K562 (cell line): ENCODE results near the gene SYNE2. TPM values are rescaled to one million over a fixed set of nuclear protein-coding genes. Genes with fewer than 3 reads are reported as not detected.

Experiments used
- ATAC-seq: fragments of 200-7000 bp; cut with Tn5 transposase; 3 replicates; pipeline ENCODE4 v1.9.1; 2020; ENCODE audit warnings: moderate library complexity
- BruUV-seq: library from RNA; stranded (reverse); fragments of 400-500 nt; replicated peaks from 2 replicates; lab custom pipeline; 2021; lab: Mats Ljungman, UMichigan
- CTCF ChIA-PET: fragments of 300-600 bp; formaldehyde crosslinking; extraction: SDS; loops from one replicate; lab custom pipeline; 2021; ENCODE audit warnings: low intra/inter-chr PET ratio; lab: Yijun Ruan, JAX
- POLR2A ChIA-PET: fragments of 300-600, 350-650 bp; sonication (Branson Sonifier 250); formaldehyde crosslinking; extraction: SDS; loops from one replicate; lab custom pipeline; 2021; ENCODE audit warnings: antibody characterized with exemption, inconsistent platforms; lab: Yijun Ruan, JAX
- DNase-seq, 4 experiments: peaks; one replicate each; pipeline versions ENCODE4 v3.0.0 to v3.0.0-alpha.2; 2011 to 2018; ENCODE audit warnings: low spot score in 3 of 4, mixed read lengths in 3 of 4; ENCODE audit errors: extremely low read depth in 1 of 4
- FAIRE-seq: peaks from 2 replicates; lab custom pipeline; 2011; peaks lifted over from hg19 to GRCh38; lab: Jason Lieb, UNC
- H2AFZ ChIP-seq: 2 replicates; pipeline ENCODE4 v1.6.0; 2011; ENCODE audit warnings: low read depth, low read length, control low read depth, inconsistent platforms
- H3K27ac ChIP-seq: fragments of 200-600 bp; 3 replicates; pipeline ENCODE4 v1.8.0; 2011; ENCODE audit warnings: low read depth, mild to moderate bottlenecking, control low read depth, inconsistent platforms, low read length, moderate library complexity, mixed read lengths; ENCODE audit errors: extremely low read depth
- H3K27me3 ChIP-seq, 2 experiments: fragments of 300-600 bp in 1 of 2; 2 replicates in 1 of 2; 3 replicates in 1 of 2; pipeline versions ENCODE4 v1.6.0 to v1.8.0; 2011; ENCODE audit warnings: inconsistent platforms in 2 of 2, low read length in 2 of 2, mild to moderate bottlenecking in 1 of 2, mixed read lengths in 1 of 2, moderate library complexity in 1 of 2; ENCODE audit not compliant: control insufficient read depth in 2 of 2, insufficient read depth in 2 of 2
- H3K36me3 ChIP-seq: fragments of 300-600 bp; 3 replicates; pipeline ENCODE4 v1.8.0; 2011; ENCODE audit warnings: mild to moderate bottlenecking, low read length, inconsistent platforms; ENCODE audit not compliant: control insufficient read depth, insufficient read depth
- H3K4me1 ChIP-seq, 2 experiments: fragments of 200-600 bp in 1 of 2; replicated peaks in 1 of 2; 2 replicates in 1 of 2; 3 replicates in 1 of 2; pipeline versions ENCODE4 v1.5.1 to v1.8.0; 2011; ENCODE audit warnings: inconsistent platforms in 2 of 2, low read length in 2 of 2, mild to moderate bottlenecking in 1 of 2, mixed read lengths in 1 of 2, moderate library complexity in 1 of 2; ENCODE audit not compliant: control insufficient read depth in 2 of 2, insufficient read depth in 2 of 2
- H3K4me2 ChIP-seq: 2 replicates; pipeline ENCODE4 v1.6.1; 2011; ENCODE audit warnings: low read length, control low read depth, inconsistent platforms, mixed read lengths; ENCODE audit not compliant: insufficient read depth
- H3K4me3 ChIP-seq: fragments of 200-600 bp; sonication (generic), shearing (Covaris generic); 2 replicates; pipeline ENCODE4 v1.5.1; 2016; ENCODE audit warnings: control low read depth, inconsistent platforms
- H3K79me2 ChIP-seq: fragments of 200-600 bp; 3 replicates; pipeline ENCODE4 v1.8.0; 2011; ENCODE audit warnings: low read length, inconsistent platforms; ENCODE audit not compliant: control insufficient read depth, insufficient read depth
- H3K9ac ChIP-seq, 2 experiments: 2 replicates each; pipeline versions ENCODE4 v1.6.0 to v1.6.1; 2011; ENCODE audit warnings: low read depth in 2 of 2, low read length in 2 of 2, control low read depth in 1 of 2, inconsistent platforms in 1 of 2, mild to moderate bottlenecking in 1 of 2, mixed read lengths in 1 of 2; ENCODE audit not compliant: insufficient read depth in 1 of 2
- H3K9me1 ChIP-seq: one replicate; pipeline ENCODE4 v1.6.0; 2011; ENCODE audit warnings: inconsistent platforms, mild to moderate bottlenecking, low read length, moderate library complexity; ENCODE audit not compliant: control insufficient read depth, insufficient read depth
- H3K9me3 ChIP-seq: replicated peaks from 2 replicates; pipeline ENCODE4 v1.5.1; 2011; ENCODE audit warnings: low read depth, low read length, inconsistent platforms; ENCODE audit not compliant: control insufficient read depth, insufficient read depth
- H4K20me1 ChIP-seq: replicated peaks from 2 replicates; pipeline ENCODE4 v1.6.1; 2011; ENCODE audit warnings: low read length, inconsistent platforms, mixed read lengths; ENCODE audit not compliant: control insufficient read depth, insufficient read depth
- CTCF ChIP-seq, 3 experiments: IDR thresholded peaks in 2 of 3; conservative IDR thresholded peaks in 1 of 3; 2 replicates each; pipeline ENCODE4 v1.5.1; 2011 to 2012; ENCODE audit warnings: low read length in 3 of 3, mild to moderate bottlenecking in 3 of 3, control low read depth in 2 of 3, improper control_type of control experiment in 1 of 3, inconsistent platforms in 1 of 3, low read depth in 1 of 3, mixed read lengths in 1 of 3, moderate library complexity in 1 of 3; ENCODE audit not compliant: insufficient read depth in 2 of 3
- HCFC1 ChIP-seq: IDR thresholded peaks from 2 replicates; pipeline ENCODE4 v1.6.1; 2012; ENCODE audit warnings: low read depth, low read length, improper control_type of control experiment
- HLTF ChIP-seq: fragments of 450-650 bp; IDR thresholded peaks from 2 replicates; pipeline ENCODE4 v1.6.1; 2016
- KDM1A ChIP-seq, 2 experiments: fragments of 450-650 bp; IDR thresholded peaks; 2 replicates each; pipeline ENCODE4 v1.6.1; 2016; ENCODE audit warnings: mild to moderate bottlenecking in 2 of 2
- MED1 ChIP-seq: sonication (generic); formaldehyde crosslinking; IDR thresholded peaks from 2 replicates; pipeline ENCODE4 v1.8.1; 2023; ENCODE audit warnings: missing genetic modification reagents, borderline replicate concordance
- PPARD ChIP-seq: fragments of 250-450 bp; sonication (Bioruptor Pico); IDR thresholded peaks from 2 replicates; pipeline ENCODE4 v1.8.0; 2022; ENCODE audit warnings: inconsistent platforms, mild to moderate bottlenecking, moderate library complexity
- RAD21 ChIP-seq, 2 experiments: fragments of 250-450 bp in 1 of 2; fragments of 450-650 bp in 1 of 2; sonication (Bioruptor Pico) in 1 of 2; formaldehyde crosslinking in 1 of 2; IDR thresholded peaks in 1 of 2; conservative IDR thresholded peaks in 1 of 2; 2 replicates each; pipeline versions ENCODE4 v1.4.0 to v1.8.0; 2020 to 2022; ENCODE audit warnings: mild to moderate bottlenecking in 2 of 2, moderate library complexity in 1 of 2
- RNF2 ChIP-seq: sonication (generic); IDR thresholded peaks from 2 replicates; pipeline ENCODE4 v1.6.1; 2016
- SMARCA4 ChIP-seq: fragments of 450-650 bp; IDR thresholded peaks from 2 replicates; pipeline ENCODE4 v1.6.1; 2016
- SMC3 ChIP-seq: conservative IDR thresholded peaks from 2 replicates; pipeline ENCODE4 v1.6.1; 2011; ENCODE audit warnings: low read depth, low read length, improper control_type of control experiment; ENCODE audit not compliant: insufficient read depth
- TBL1XR1 ChIP-seq, 2 experiments: IDR thresholded peaks; 2 replicates each; pipeline ENCODE4 v1.6.1; 2012; ENCODE audit warnings: improper control_type of control experiment in 2 of 2, low read length in 2 of 2, mild to moderate bottlenecking in 1 of 2
- YY1 ChIP-seq, 3 experiments: IDR thresholded peaks; 2 replicates each; pipeline ENCODE4 v1.6.1; 2011; ENCODE audit warnings: low read length in 2 of 3, mild to moderate bottlenecking in 2 of 3, moderate library complexity in 2 of 3, borderline replicate concordance in 1 of 3, control low read depth in 1 of 3, low read depth in 1 of 3; ENCODE audit not compliant: insufficient read depth in 3 of 3, insufficient replicate concordance in 2 of 3, control insufficient read depth in 1 of 3, insufficient read length in 1 of 3; ENCODE audit errors: extremely low read depth in 1 of 3
- WGBS: fragments of 100-300 bp; shearing (Covaris generic); methylation state at CpG from one replicate; pipeline ENCODE4 v1.1.6; 2016; ENCODE audit warnings: low coverage, mixed read lengths; ENCODE audit not compliant: insufficient coverage; ENCODE audit errors: missing lambda C conversion rate; 5-methylcytosine and 5-hydroxymethylcytosine counted together
- in situ Hi-C: fragments of 300-500 bp; cut with MboI; formaldehyde crosslinking; loops from 4 replicates; pipeline ENCODE4 v1.15.0; 2018; ENCODE audit warnings: inconsistent platforms, mixed read lengths
- intact Hi-C: fragments of 100-400 bp; cut with micrococcal nuclease; formaldehyde crosslinking; loops from 2 replicates; pipeline ENCODE4 v1.14.2; 2022
- polyA plus RNA-seq, 8 experiments: library from polyadenylated mRNA; depleted of rRNA in 4 of 8; stranded (reverse) in 5 of 8; unstranded in 3 of 8; fragments of >200 nt; fragmentation: Nextera tagmentation in 2 of 8; fragmentation: Illumina TruSeq in 1 of 8; extraction: Ambion mirVana in 2 of 8; extraction: Trizol in 1 of 8; gene quantifications; 2 replicates each; pipeline versions ENCODE4 v1.2.1 to v1.2.3, GENCODE V29; 2011 to 2014; ENCODE audit warnings: inconsistent platforms in 1 of 8, missing spikeins in 1 of 8
- total RNA-seq, 7 experiments: library from RNA; depleted of rRNA in 6 of 7; stranded (reverse); fragments of >200 nt in 6 of 7; fragmentation: Illumina TruSeq in 2 of 7; extraction: Trizol in 2 of 7; gene quantifications; 2 replicates each; pipeline versions ENCODE4 v1.2.1 to v1.2.3, GENCODE V29; 2011 to 2021; ENCODE audit warnings: low replicate concordance in 1 of 7
- TF ChIP-seq, protein P1 (sequence below): fragments of 450-650 bp; formaldehyde crosslinking; IDR thresholded peaks from 2 replicates; pipeline ENCODE4 v1.4.0; 2020; ENCODE audit warnings: mild to moderate bottlenecking, moderate library complexity
- TF ChIP-seq, protein P2 (sequence below): fragments of 450-650 bp; formaldehyde crosslinking; IDR thresholded peaks from 2 replicates; pipeline ENCODE4 v1.4.0; 2022; ENCODE audit warnings: missing genetic modification characterization
- TF ChIP-seq, protein P3 (sequence below): fragments of 250-450 bp; sonication (Bioruptor Pico); IDR thresholded peaks from 2 replicates; pipeline ENCODE4 v1.4.0; 2020

The SYNE2 gene
- total and polyA plus RNA-seq, 9 of the 15 experiments (the other 6 are each of a cell fraction or from before 2014, with no cell fraction given), result 0.06 to 0.53 (median 0.11) TPM

GRCh38 chr14:64060648-64061096 is 207.9 kb downstream of the SYNE2 start:
- intact Hi-C loops (loop anchor here (5.0 kb wide), 1 partner anchor 242 kb away; no protein-coding TSS in a partner anchor), in situ Hi-C loops (no loop called here)
- Histone ChIP-seq H4K20me1 (no peaks in the 10 kb centered on the region), H3K36me3 (no peaks in the 10 kb centered on the region), H2AFZ (no peak overlapping the region), H3K4me3 (no peak overlapping the region), H3K4me1 (no peaks in the 10 kb centered on the region), H3K9ac (no peak overlapping the region), H3K9me1 (no peaks in the 10 kb centered on the region), H3K4me2 (no peak overlapping the region), H3K27ac (no peak overlapping the region), H3K9me3 (no peaks in the 10 kb centered on the region), H3K27me3 (no peaks in the 10 kb centered on the region), H3K79me2 (no peaks in the 10 kb centered on the region)
- FAIRE-seq (peak; percentile 60), DNase-seq (peak; percentile 5 to 12 (median 6)), ATAC-seq (peak; percentile 76)
- ChIA-PET CTCF (no interaction called here), POLR2A (interaction anchor here (0.6 kb wide), 1 partner anchor 182 kb away, joined by 3 read pairs; no protein-coding TSS in a partner anchor)
- WGBS, result 0% methylated on average over 2 of the region's 5 CpGs
- BruUV-seq, result no TSS peak
- TF ChIP-seq YY1 (IDR thresholded peaks at IDR 0.05; ENCODE audit: borderline replicate concordance in 1 of 3, control insufficient read depth in 1 of 3, extremely low read depth in 1 of 3, insufficient read depth in 3 of 3, insufficient read length in 1 of 3, insufficient replicate concordance in 2 of 3, low read depth in 1 of 3, low read length in 2 of 3) (no peak), MED1 (CRISPR knock-in tag) (no peak), HLTF (no peak), KDM1A (IDR thresholded peaks at IDR 0.05) (no peak), SMC3 (0 out of 2 replicates have a peak, but pooled peaks have one; percentile 17), RAD21 (CRISPR knock-in tag; conservative IDR thresholded peaks at IDR 0.05 in 1 of 2, IDR thresholded peaks at IDR 0.05 in 1 of 2) (peak in 1 of 2 experiments; percentile 46; a peak in 2 of 4 replicates), RNF2 (no peak), SMARCA4 (no peak), HCFC1 (no peak), TBL1XR1 (IDR thresholded peaks at IDR 0.05; ENCODE audit: low read length in 2 of 2) (no peak), CTCF (IDR thresholded peaks at IDR 0.05 in 2 of 3, conservative IDR thresholded peaks at IDR 0.05 in 1 of 3; ENCODE audit: insufficient read depth in 2 of 3, low read depth in 1 of 3, low read length in 3 of 3) (peak; percentile 35 to 46 (median 42); a peak in 5 of 6 replicates), PPARD (no peak)
- TF ChIP-seq, protein P1, sequence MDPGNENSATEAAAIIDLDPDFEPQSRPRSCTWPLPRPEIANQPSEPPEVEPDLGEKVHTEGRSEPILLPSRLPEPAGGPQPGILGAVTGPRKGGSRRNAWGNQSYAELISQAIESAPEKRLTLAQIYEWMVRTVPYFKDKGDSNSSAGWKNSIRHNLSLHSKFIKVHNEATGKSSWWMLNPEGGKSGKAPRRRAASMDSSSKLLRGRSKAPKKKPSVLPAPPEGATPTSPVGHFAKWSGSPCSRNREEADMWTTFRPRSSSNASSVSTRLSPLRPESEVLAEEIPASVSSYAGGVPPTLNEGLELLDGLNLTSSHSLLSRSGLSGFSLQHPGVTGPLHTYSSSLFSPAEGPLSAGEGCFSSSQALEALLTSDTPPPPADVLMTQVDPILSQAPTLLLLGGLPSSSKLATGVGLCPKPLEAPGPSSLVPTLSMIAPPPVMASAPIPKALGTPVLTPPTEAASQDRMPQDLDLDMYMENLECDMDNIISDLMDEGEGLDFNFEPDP (CRISPR knock-in tag), result no peak
- TF ChIP-seq, protein P2, sequence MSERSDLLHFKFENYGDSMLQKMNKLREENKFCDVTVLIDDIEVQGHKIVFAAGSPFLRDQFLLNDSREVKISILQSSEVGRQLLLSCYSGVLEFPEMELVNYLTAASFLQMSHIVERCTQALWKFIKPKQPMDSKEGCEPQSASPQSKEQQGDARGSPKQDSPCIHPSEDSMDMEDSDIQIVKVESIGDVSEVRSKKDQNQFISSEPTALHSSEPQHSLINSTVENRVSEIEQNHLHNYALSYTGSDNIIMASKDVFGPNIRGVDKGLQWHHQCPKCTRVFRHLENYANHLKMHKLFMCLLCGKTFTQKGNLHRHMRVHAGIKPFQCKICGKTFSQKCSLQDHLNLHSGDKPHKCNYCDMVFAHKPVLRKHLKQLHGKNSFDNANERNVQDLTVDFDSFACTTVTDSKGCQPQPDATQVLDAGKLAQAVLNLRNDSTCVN (CRISPR knock-in tag), result no peak
- TF ChIP-seq, protein P3, sequence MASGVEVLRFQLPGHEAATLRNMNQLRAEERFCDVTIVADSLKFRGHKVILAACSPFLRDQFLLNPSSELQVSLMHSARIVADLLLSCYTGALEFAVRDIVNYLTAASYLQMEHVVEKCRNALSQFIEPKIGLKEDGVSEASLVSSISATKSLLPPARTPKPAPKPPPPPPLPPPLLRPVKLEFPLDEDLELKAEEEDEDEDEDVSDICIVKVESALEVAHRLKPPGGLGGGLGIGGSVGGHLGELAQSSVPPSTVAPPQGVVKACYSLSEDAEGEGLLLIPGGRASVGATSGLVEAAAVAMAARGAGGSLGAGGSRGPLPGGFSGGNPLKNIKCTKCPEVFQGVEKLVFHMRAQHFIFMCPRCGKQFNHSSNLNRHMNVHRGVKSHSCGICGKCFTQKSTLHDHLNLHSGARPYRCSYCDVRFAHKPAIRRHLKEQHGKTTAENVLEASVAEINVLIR (CRISPR knock-in tag), result no peak
